Measurements from ENCODE around the gene ZNF280C. TPM values are rescaled to one million over a fixed set of nuclear protein-coding genes. Genes with fewer than 3 reads are reported as not detected.

Gene ZNF280C
- total and polyA plus RNA-seq, 10 donors: 1.3 to 6.8 (median 5.0) TPM

GRCh38 chrX:130261296-130261893 is 7.3 kb downstream of the ZNF280C start:
- intact Hi-C loops (cut with DNase I; ENCODE audit: low total_unique reads): no loop called here
- Histone ChIP-seq H3K27ac (no peak overlapping the region), H3K9me3 (no peaks in the 10 kb centered on the region), H3K4me3 (no peak overlapping the region), H3K36me3 (peaks cover 0 to 13% (median 0%) of the 10 kb centered on the region in 6 donors), H3K27me3 (replicated peaks in 1 of 7) (no peaks in the 10 kb centered on the region), H3K4me1 (no peaks in the 10 kb centered on the region)
- 81 to 93% (median 83%) methylated on average over 4 of the region's 4 CpGs for WGBS, 5 donors
- TF ChIP-seq POLR2A (IDR thresholded peaks at IDR 0.05) (no peak), CTCF (IDR thresholded peaks at IDR 0.05 in 8 of 11, conservative IDR thresholded peaks at IDR 0.05 in 3 of 11) (no peak), POLR2AphosphoS5 (IDR thresholded peaks at IDR 0.05) (no peak)
- DNase-seq: no peak

DNA sequence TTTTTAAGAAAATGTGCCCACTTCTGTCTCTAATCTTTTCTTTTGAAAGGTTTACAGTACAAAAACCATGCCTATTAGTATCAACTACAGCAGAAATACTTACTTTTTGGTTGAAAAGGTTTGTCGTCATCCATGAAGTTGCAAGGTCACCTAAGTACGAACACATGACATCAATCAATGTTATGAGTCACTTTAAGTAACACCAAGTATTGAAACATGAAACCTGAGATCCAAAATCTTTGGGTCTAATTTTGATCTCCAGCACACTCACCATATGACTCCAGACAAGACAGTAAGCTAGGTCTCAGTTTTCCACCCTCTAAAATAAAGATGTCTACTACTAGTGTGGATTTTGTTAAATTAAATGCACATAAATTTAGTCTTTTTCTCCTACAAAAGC is 8.4 kb downstream of the ZNF280C start:
- Histone ChIP-seq H3K27me3 (replicated peaks in 1 of 7) (no peaks in the 10 kb centered on the region), H3K9me3 (no peaks in the 10 kb centered on the region), H3K4me1 (no peaks in the 10 kb centered on the region), H3K36me3 (peaks cover 0 to 13% (median 0%) of the 10 kb centered on the region in 6 donors), H3K27ac (no peak overlapping the region), H3K4me3 (no peak overlapping the region)
- WGBS, 5 donors: 79 to 98% (median 84%) methylated on average over 2 of the region's 2 CpGs
- DNase-seq: no peak
- intact Hi-C loops (cut with DNase I; ENCODE audit: low total_unique reads): no loop called here
- TF ChIP-seq CTCF (IDR thresholded peaks at IDR 0.05 in 8 of 11, conservative IDR thresholded peaks at IDR 0.05 in 3 of 11): no peak
- TF ChIP-seq POLR2A (IDR thresholded peaks at IDR 0.05): no peak
- TF ChIP-seq POLR2AphosphoS5 (IDR thresholded peaks at IDR 0.05): no peak

DNA sequence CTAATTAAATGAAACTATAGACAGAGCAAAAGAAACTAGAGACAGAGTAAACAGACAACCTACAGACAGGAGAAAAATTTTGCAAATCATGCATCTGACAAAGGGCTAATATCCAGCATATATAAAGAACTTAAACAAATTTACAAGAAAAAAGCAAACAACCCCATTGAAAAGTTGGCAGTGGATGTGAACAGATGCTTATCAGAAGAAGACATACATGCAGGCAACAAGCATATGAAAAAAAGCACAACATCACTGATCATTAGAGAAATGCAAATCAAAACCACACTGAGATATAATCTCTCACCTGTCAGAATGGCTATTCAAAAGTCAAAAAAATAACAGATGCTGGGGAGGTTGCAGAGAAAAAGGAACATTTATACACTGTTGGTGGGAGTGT is 14.8 kb downstream of the ZNF280C start:
- H3K4me3 ChIP-seq: no peak overlapping the region

DNA sequence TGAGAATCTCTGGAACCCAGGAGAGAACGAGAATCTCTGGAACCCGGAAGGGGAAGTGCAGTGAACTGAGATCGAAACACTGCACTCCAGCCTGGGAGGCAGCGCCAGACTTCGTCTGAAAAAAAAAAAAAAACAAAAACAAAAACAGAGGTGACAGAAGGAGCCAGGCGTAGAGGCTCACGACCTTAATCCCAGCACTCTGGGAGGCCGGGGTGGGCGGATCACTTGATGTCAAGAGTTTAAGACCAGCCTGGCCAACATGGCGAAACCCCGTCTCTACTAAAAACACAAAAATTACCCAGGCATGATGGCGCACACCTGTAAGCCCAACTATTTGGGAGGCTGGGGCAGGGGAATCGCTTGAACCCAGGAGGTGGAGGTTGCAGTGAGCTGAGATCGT is 17.0 kb downstream of the ZNF280C start:
- Histone ChIP-seq H3K4me1 (no peaks in the 10 kb centered on the region), H3K9me3 (no peaks in the 10 kb centered on the region), H3K27ac (no peak overlapping the region), H3K36me3 (no peaks in the 10 kb centered on the region), H3K4me3 (no peak overlapping the region), H3K27me3 (replicated peaks in 1 of 7) (no peaks in the 10 kb centered on the region)
- intact Hi-C loops (cut with DNase I; ENCODE audit: low total_unique reads): no loop called here
- 90 to 96% (median 93%) methylated on average over 13 to 14 of the region's 14 CpGs for WGBS, 5 donors
- no peak for TF ChIP-seq POLR2A (IDR thresholded peaks at IDR 0.05)
- TF ChIP-seq POLR2AphosphoS5 (IDR thresholded peaks at IDR 0.05): no peak
- no peak for TF ChIP-seq CTCF (IDR thresholded peaks at IDR 0.05 in 8 of 11, conservative IDR thresholded peaks at IDR 0.05 in 3 of 11)
- no peak for DNase-seq

More for the DNA sequence above, 14.8 kb downstream of the ZNF280C start:
- H3K4me1 ChIP-seq: no peaks in the 10 kb centered on the region
- DNase-seq: no peak
- TF ChIP-seq CTCF (IDR thresholded peaks at IDR 0.05 in 8 of 11, conservative IDR thresholded peaks at IDR 0.05 in 3 of 11): no peak
- no peak for TF ChIP-seq POLR2AphosphoS5 (IDR thresholded peaks at IDR 0.05)
- TF ChIP-seq POLR2A (IDR thresholded peaks at IDR 0.05): no peak
- intact Hi-C loops (cut with DNase I; ENCODE audit: low total_unique reads): no loop called here
- no peaks in the 10 kb centered on the region for H3K9me3 ChIP-seq
- peaks cover 0 to 2% (median 0%) of the 10 kb centered on the region in 6 donors for H3K36me3 ChIP-seq
- H3K27ac ChIP-seq: no peak overlapping the region
- no peaks in the 10 kb centered on the region for H3K27me3 ChIP-seq (replicated peaks in 1 of 7)

All from spleen (tissue), 11 donors.